IPS-15b (cell line): ENCODE data around the gene NKX2-2.
A peak's percentile ranks its signal among the peaks of the same experiment; 100 is the strongest.

ENCODE experiments used
- H3K27me3 ChIP-seq: one replicate; pipeline ENCODE4 v1.6.1; 2013; ENCODE audit warnings: low read length; ENCODE audit not compliant: control insufficient read depth, insufficient read depth
- H3K36me3 ChIP-seq: one replicate; pipeline ENCODE4 v1.6.1; 2013; ENCODE audit warnings: low read length; ENCODE audit not compliant: control insufficient read depth, insufficient read depth
- H3K4me1 ChIP-seq: one replicate; pipeline ENCODE4 v1.6.1; 2013; ENCODE audit warnings: mild to moderate bottlenecking, low read length; ENCODE audit not compliant: control insufficient read depth, insufficient read depth
- H3K4me3 ChIP-seq: one replicate; pipeline ENCODE4 v1.5.1; 2013; ENCODE audit warnings: low read depth, low read length
- H3K9ac ChIP-seq: one replicate; pipeline ENCODE4 v1.6.1; 2013; ENCODE audit warnings: low read depth, mild to moderate bottlenecking, low read length
- H3K9me3 ChIP-seq: one replicate; pipeline ENCODE4 v1.6.1; 2013; ENCODE audit warnings: mild to moderate bottlenecking, low read length; ENCODE audit not compliant: control insufficient read depth, insufficient read depth

NKX2-2 gene

DNA sequence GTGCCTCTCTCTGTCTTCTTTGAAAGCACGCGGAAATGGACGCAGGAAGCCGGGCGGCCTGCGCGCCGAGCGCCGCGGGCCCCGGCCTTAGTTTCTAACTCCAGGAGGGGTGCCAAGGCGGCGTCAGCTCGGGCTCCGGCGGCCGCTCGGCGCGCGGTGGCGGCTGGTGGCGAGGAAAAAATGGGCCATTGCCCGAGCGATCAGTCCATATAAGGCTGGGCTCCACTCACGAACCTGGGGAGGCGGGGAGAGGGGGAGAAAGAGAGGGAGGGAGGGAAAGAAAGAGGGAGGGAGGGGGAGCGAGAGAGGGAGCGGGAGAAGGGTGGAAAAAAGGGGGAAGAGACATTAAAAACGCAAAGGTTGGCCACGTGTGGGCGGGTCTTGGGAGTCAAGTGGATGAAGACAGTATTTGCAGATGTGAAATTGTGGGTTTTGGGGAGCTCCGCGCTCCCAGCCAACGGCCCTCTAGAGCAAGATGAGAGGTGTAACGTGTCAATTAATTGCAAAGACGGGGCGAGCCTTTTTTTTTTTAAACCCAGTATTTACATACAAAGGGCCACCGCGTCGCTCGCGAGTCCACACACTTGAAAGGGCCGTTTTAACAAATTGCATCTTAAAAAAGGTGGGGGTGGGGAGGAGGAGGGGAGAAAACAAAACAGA lies at the start of gene NKX2-2:
Gene NKX2-2 (minus strand): TSS at position 184 of the 660 bp plus-strand sequence. CDS start 395 bp downstream, outside the sequence.
- peak within 1 kb of the TSS; percentile 43 for H3K4me3 ChIP-seq
- H3K4me1 ChIP-seq = peaks cover 12% of the 10 kb centered on the region
- no peak within 1 kb of the TSS for H3K9ac ChIP-seq
- peaks cover 77% of the 10 kb centered on the region for H3K27me3 ChIP-seq
- no peaks in the 10 kb centered on the region for H3K9me3 ChIP-seq
- no peaks in the 10 kb centered on the region for H3K36me3 ChIP-seq

GRCh38 chr20:21562656-21563055 lies 48.8 kb upstream of the NKX2-2 start:
- H3K4me3 ChIP-seq = no peak overlapping the region
- H3K9me3 ChIP-seq = no peaks in the 10 kb centered on the region
- H3K9ac ChIP-seq = no peak overlapping the region
- H3K36me3 ChIP-seq = no peaks in the 10 kb centered on the region
- H3K4me1 ChIP-seq = no peaks in the 10 kb centered on the region
- H3K27me3 ChIP-seq = no peaks in the 10 kb centered on the region

DNA sequence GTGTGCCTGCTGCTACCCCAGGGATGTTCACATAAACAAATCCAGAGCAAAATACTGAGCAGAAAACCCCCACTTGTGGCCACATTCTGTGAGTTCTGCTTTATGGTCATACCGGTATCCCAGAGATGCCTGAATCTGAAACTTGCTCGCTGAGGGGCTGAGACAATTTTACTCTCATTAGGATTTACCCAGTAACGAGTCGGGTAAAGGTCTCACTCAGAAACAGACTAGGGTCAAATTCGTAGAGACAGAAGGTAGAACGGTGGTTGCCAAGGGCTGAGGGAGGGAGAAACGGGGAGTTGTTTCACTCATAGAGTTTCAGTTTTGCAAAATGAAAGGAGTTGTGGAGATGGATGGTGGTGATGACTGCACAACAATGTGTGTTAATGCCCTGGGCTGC lies 45.4 kb upstream of the NKX2-2 start:
- H3K36me3 ChIP-seq = no peaks in the 10 kb centered on the region
- H3K9ac ChIP-seq = no peak overlapping the region
- H3K4me3 ChIP-seq = no peak overlapping the region
- peaks cover under 1% of the 10 kb centered on the region for H3K4me1 ChIP-seq
- peaks cover 3% of the 10 kb centered on the region for H3K27me3 ChIP-seq
- no peaks in the 10 kb centered on the region for H3K9me3 ChIP-seq

GRCh38 chr20:21557241-21558020 lies 43.6 kb upstream of the NKX2-2 start:
- Histone ChIP-seq H3K27me3 (peaks cover 3% of the 10 kb centered on the region), H3K9ac (no peak overlapping the region), H3K4me3 (no peak overlapping the region)

DNA sequence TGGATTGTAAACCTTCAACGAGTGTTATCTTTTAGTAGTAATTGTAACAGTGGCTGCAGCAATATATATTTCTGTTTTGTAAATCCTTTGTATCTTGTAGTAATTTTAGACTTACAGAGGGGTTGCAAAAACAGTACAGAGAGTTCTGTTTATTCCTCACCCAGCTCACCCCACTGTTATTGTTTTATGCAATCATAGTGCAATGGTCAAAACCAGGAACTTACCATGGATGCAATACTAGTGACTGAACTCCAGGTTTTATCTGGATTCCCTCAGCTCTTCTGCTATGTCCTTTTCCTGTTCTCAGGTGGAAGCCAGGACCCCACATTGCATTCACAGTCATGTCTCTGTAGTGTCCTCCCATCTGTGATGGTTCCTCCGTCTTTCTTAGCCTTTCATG lies 42.5 kb upstream of the NKX2-2 start:
- H3K4me3 ChIP-seq = no peak overlapping the region
- H3K9ac ChIP-seq = no peak overlapping the region
- no peaks in the 10 kb centered on the region for H3K36me3 ChIP-seq
- H3K9me3 ChIP-seq = no peaks in the 10 kb centered on the region
- H3K27me3 ChIP-seq = peaks cover 3% of the 10 kb centered on the region
- peaks cover 3% of the 10 kb centered on the region for H3K4me1 ChIP-seq

More at GRCh38 chr20:21557241-21558020, 43.6 kb upstream of the NKX2-2 start:
- Histone ChIP-seq H3K4me1 (peaks cover 3% of the 10 kb centered on the region), H3K36me3 (no peaks in the 10 kb centered on the region), H3K9me3 (no peaks in the 10 kb centered on the region)

DNA sequence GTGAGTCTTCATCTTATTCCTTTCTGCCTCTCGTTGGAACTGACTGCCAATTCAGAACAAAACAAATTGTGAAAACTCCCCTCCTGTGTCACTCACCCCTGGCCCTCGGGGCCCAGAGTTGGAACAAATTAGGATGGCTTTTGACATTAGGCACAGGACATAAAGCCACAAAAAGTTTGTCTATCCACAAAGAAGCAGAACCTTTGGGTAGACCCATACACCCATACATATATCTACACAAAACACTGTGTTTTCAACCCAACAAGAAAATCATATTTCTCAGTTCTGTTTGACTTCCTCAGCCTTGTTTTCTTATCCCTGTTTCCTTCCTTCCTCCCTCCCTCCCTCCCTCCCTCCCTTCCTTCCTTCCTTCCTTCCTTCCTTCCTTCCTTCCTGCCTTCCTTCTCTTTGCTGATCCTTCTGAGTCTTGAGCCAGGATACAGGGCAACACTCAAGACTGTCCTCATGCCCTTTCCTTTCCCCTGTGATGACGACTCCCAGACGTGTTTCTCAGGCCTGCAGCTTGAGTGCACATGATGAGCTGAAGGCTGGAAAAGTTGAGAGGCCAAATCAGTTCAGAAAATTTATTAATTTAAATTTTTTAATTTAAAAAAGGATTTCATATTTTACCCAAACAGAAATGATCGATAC lies 41.7 kb upstream of the NKX2-2 start:
- Histone ChIP-seq H3K36me3 (no peaks in the 10 kb centered on the region), H3K4me3 (no peak overlapping the region), H3K27me3 (peaks cover 3% of the 10 kb centered on the region)

GRCh38 chr20:21554985-21555384 lies 41.1 kb upstream of the NKX2-2 start:
- Histone ChIP-seq H3K36me3 (no peaks in the 10 kb centered on the region), H3K9me3 (no peaks in the 10 kb centered on the region), H3K9ac (no peak overlapping the region), H3K4me3 (no peak overlapping the region), H3K27me3 (peaks cover 3% of the 10 kb centered on the region), H3K4me1 (peaks cover 3% of the 10 kb centered on the region)

More for the DNA sequence above, 41.7 kb upstream of the NKX2-2 start:
- Histone ChIP-seq H3K4me1 (peaks cover 3% of the 10 kb centered on the region), H3K9ac (no peak overlapping the region), H3K9me3 (no peaks in the 10 kb centered on the region)

DNA sequence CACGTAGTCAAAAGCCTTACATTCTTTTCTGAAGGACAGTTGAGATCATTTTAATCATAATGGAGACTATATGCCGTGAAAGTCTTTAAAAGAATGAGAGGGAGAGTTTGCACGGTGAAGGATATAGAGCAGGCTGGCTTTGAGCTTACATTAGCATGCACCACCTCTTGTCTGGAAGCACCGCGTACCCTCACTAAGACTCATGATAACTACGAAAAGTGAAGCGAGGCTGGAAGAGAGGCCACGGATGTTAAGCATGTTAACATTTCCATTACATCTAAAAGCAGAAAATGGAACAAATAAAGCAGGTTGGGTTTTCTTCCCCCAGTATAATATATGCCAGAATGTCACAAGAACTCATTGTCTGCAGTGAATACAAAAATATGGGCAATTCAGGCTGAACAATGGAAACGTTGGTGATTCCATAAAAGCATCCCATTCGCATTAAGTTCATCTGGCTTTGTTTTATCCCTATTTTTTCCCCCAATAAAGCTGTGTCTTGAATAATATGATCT lies 40.6 kb upstream of the NKX2-2 start:
- peaks cover 3% of the 10 kb centered on the region for H3K4me1 ChIP-seq
- H3K36me3 ChIP-seq = no peaks in the 10 kb centered on the region
- no peaks in the 10 kb centered on the region for H3K9me3 ChIP-seq
- H3K4me3 ChIP-seq = no peak overlapping the region
- no peak overlapping the region for H3K9ac ChIP-seq
- peaks cover 3% of the 10 kb centered on the region for H3K27me3 ChIP-seq

DNA sequence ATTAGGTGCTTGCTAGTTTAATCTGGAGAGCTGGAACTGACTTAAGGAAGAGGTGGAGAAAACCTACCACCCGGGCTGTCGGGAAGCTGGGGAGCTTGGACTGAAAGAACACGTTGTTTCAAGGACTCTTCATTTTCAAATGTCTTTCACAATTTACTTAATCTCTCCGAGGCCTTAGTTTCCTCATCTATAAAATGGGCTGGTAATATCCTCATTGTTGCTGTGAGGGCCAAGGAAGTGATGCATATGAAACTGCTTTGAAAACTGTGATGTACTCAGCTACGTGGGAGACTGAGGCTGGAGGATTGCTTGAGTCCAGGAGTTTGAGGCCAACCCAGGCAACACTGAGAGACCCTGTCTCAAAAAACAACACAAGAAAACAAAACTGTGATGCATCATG lies 36.7 kb upstream of the NKX2-2 start:
- H3K4me3 ChIP-seq = no peak overlapping the region
- H3K36me3 ChIP-seq = no peaks in the 10 kb centered on the region
- H3K9ac ChIP-seq = no peak overlapping the region
- peaks cover 3% of the 10 kb centered on the region for H3K4me1 ChIP-seq
- H3K9me3 ChIP-seq = no peaks in the 10 kb centered on the region
- H3K27me3 ChIP-seq = no peaks in the 10 kb centered on the region

DNA sequence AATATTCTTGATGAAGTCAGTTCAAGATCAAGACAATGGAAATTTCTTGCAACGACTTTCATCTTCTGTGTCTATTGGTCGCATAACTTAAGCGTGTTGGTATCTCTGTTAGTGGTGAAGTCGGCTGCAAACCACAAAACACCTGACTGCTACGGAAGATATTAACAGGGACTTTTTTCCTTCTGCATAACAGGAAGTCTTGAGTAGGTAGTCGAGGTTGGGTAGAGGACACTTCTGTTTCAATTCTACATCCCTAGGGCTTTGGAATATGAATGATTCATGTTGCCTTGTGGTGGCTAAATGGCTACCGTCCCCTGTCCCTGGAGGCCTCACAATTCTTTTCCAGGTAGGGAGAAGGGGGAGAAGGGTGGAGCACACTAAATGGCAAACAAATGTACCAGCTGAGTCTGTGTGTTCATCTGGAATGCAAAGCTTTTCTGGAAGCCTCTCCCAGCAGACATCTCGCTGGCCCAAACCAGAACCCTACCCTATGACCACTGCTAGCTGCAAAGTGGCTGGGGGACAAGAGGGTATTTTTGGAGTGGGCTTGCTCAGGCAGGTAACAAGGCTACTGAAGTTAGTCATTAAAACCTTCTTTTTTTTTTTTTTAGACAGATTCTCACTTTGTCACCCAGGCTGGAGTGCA lies 34.6 kb upstream of the NKX2-2 start:
- no peaks in the 10 kb centered on the region for H3K36me3 ChIP-seq
- no peaks in the 10 kb centered on the region for H3K4me1 ChIP-seq
- no peak overlapping the region for H3K9ac ChIP-seq
- no peaks in the 10 kb centered on the region for H3K27me3 ChIP-seq
- no peak overlapping the region for H3K4me3 ChIP-seq
- H3K9me3 ChIP-seq = no peaks in the 10 kb centered on the region

DNA sequence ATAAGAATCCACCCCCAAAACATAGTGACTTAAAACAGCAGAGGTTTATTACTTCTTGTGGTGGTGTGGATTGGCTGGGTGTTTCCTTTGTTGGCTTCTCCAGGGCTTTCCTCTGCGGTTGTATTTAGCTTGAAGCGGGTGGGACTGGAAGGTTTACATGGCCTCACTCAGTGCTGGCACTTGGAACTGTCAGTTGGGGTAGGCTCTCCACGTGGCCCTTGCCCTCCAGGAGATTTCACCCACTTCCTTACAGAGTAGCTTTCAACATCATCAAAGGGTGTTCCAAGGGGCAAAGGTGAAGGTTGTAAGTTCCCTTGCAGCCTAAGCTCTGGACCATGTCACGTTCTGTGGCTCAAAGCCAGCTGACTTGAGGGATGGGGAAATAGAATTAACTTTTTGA lies 32.5 kb upstream of the NKX2-2 start:
- H3K9me3 ChIP-seq = no peaks in the 10 kb centered on the region
- no peak overlapping the region for H3K4me3 ChIP-seq
- no peak overlapping the region for H3K9ac ChIP-seq
- no peaks in the 10 kb centered on the region for H3K4me1 ChIP-seq
- no peaks in the 10 kb centered on the region for H3K36me3 ChIP-seq
- H3K27me3 ChIP-seq = no peaks in the 10 kb centered on the region
